ENCODE data around the gene PDIA6. TPM values are rescaled to one million over a fixed set of nuclear protein-coding genes. Genes with fewer than 3 reads are reported as not detected.

PDIA6 gene
- total and polyA plus RNA-seq, 2 donors (not counting 1 experiment from before 2014, with no cell fraction given): 23.8 to 53.8 TPM

- Histone ChIP-seq H4K20me1 (ENCODE audit: control insufficient read depth, insufficient read depth, low read length, poor library complexity, severe bottlenecking) (peaks cover 14% of the 10 kb centered on the region), H3K9ac (ENCODE audit: low read length) (no peak overlapping the region), H2AFZ (ENCODE audit: insufficient read depth, low read depth, low read length, poor library complexity, severe bottlenecking) (no peak overlapping the region), H3K9me3 (ENCODE audit: control extremely low read depth in 1 of 3, control insufficient read depth in 2 of 3, insufficient read depth in 1 of 3, low read length in 2 of 3) (no peaks in the 10 kb centered on the region), H3K27ac (ENCODE audit: low read length in 2 of 2) (no peak overlapping the region), H3K36me3 (replicated peaks in 1 of 2; ENCODE audit: control extremely low read depth in 1 of 2, control insufficient read depth in 1 of 2, extremely low read depth in 1 of 2, insufficient read depth in 2 of 2, low read length in 1 of 2) (peaks cover 11 to 92% of the 10 kb centered on the region in 2 experiments), H3K4me3 (ENCODE audit: control extremely low read depth in 1 of 5, extremely low read depth in 1 of 5, insufficient read depth in 1 of 5, low read depth in 2 of 5, low read length in 4 of 5) (no peak overlapping the region), H3K4me1 (ENCODE audit: control insufficient read depth in 2 of 2, insufficient read depth in 2 of 2, low read length in 2 of 2) (no peaks in the 10 kb centered on the region), H3K4me2 (replicated peaks; ENCODE audit: low read depth, low read length, poor library complexity, severe bottlenecking) (no peak overlapping the region), H3K27me3 (replicated peaks in 1 of 4; ENCODE audit: control extremely low read depth in 1 of 4, control insufficient read depth in 3 of 4, insufficient read depth in 4 of 4, low read length in 3 of 4) (no peaks in the 10 kb centered on the region), H3K79me2 (ENCODE audit: control insufficient read depth, insufficient read depth, low read length) (peaks cover 2% of the 10 kb centered on the region)
- H3K27me3 Mint-ChIP-seq: no peaks in the 10 kb centered on the region
- ATAC-seq (ENCODE audit: low read depth) (no peak), DNase-seq (no peak)
- CTCF ChIA-PET: interaction anchor here (1.1 to 1.3 kb wide), 3 partner anchors 43 to 66 kb away, joined by 3 to 4 read pairs (median 3); no protein-coding TSS in a partner anchor
- intact Hi-C loops (cut with micrococcal nuclease): no loop called here
- POLR2A ChIA-PET: no interaction called here
- H3K4me3 Mint-ChIP-seq: no peak overlapping the region
- H3K4me1 Mint-ChIP-seq: peaks cover 7% of the 10 kb centered on the region
- WGBS (ENCODE audit: insufficient coverage): 92% methylated on average over 3 of the region's 8 CpGs
- TF ChIP-seq EZH2 (IDR thresholded peaks at IDR 0.05; ENCODE audit: borderline replicate concordance, insufficient read depth, low read depth, low read length, poor library complexity, severe bottlenecking): no peak
- TF ChIP-seq CTCF (IDR thresholded peaks at IDR 0.05): no peak
- H3K27ac Mint-ChIP-seq: no peak overlapping the region
- H3K9me3 Mint-ChIP-seq (ENCODE audit: insufficient read depth): no peaks in the 10 kb centered on the region
Measured at GRCh38 chr2:10788855-10789254, 23.7 kb downstream of the PDIA6 start.

DNA sequence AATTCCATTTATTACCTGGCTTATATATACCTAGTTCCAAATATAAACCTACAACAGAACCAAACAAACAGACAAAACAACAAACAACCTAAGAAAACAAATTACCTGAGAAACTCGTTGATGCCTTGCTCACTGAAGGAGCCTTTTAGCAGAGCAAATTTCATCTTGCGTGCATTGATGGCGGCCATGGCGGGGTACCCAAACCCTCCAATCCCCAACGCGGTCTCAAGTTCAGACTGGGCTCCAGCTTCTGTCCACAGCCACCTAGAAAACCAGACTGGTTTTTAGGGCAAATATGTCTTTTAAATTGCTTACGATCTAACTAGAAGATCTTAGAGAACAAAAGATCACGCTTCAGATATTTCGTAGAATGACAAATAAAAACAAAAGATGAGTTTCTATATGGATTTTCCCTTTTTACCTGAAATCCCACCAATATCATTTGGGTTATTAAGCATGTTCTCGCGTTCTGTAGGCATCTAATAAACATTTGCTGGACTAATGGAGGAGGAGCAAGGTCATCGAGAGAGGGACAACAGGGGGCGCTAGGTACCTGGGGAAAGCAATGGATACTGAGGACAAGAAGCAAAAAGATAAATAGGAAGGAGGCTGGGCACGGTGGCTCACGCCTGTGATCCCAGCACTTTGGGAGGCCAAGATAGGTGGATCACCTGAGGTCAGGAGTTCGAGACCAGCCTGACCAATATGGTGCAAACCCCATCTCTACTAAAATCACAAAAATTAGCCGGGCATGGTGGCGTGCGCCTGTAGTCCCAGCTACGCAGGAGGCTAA is 25.2 kb downstream of the PDIA6 start:
- CTCF ChIA-PET: no interaction called here
- Mint-ChIP-seq H3K9me3 (ENCODE audit: insufficient read depth) (no peaks in the 10 kb centered on the region), H3K4me1 (peaks cover 5% of the 10 kb centered on the region), H3K27ac (no peak overlapping the region), H3K27me3 (no peaks in the 10 kb centered on the region), H3K4me3 (no peak overlapping the region)
- WGBS (ENCODE audit: insufficient coverage): 97% methylated on average over 5 of the region's 20 CpGs
- Histone ChIP-seq H3K27me3 (replicated peaks in 1 of 4; ENCODE audit: control extremely low read depth in 1 of 4, control insufficient read depth in 3 of 4, insufficient read depth in 4 of 4, low read length in 3 of 4) (no peaks in the 10 kb centered on the region), H3K9me3 (ENCODE audit: control extremely low read depth in 1 of 3, control insufficient read depth in 2 of 3, insufficient read depth in 1 of 3, low read length in 2 of 3) (no peaks in the 10 kb centered on the region), H4K20me1 (ENCODE audit: control insufficient read depth, insufficient read depth, low read length, poor library complexity, severe bottlenecking) (peaks cover 9% of the 10 kb centered on the region), H3K4me3 (ENCODE audit: control extremely low read depth in 1 of 5, extremely low read depth in 1 of 5, insufficient read depth in 1 of 5, low read depth in 2 of 5, low read length in 4 of 5) (no peak overlapping the region), H2AFZ (ENCODE audit: insufficient read depth, low read depth, low read length, poor library complexity, severe bottlenecking) (no peak overlapping the region), H3K4me1 (ENCODE audit: control insufficient read depth in 2 of 2, insufficient read depth in 2 of 2, low read length in 2 of 2) (no peaks in the 10 kb centered on the region), H3K9ac (ENCODE audit: low read length) (no peak overlapping the region), H3K79me2 (ENCODE audit: control insufficient read depth, insufficient read depth, low read length) (no peaks in the 10 kb centered on the region), H3K36me3 (replicated peaks in 1 of 2; ENCODE audit: control extremely low read depth in 1 of 2, control insufficient read depth in 1 of 2, extremely low read depth in 1 of 2, insufficient read depth in 2 of 2, low read length in 1 of 2) (peaks cover 13 to 89% of the 10 kb centered on the region in 2 experiments), H3K4me2 (replicated peaks; ENCODE audit: low read depth, low read length, poor library complexity, severe bottlenecking) (no peak overlapping the region), H3K27ac (ENCODE audit: low read length in 2 of 2) (no peak overlapping the region)
- POLR2A ChIA-PET: no interaction called here
- TF ChIP-seq CTCF (IDR thresholded peaks at IDR 0.05) (peak; percentile 34), EZH2 (IDR thresholded peaks at IDR 0.05; ENCODE audit: borderline replicate concordance, insufficient read depth, low read depth, low read length, poor library complexity, severe bottlenecking) (no peak)
- ATAC-seq (ENCODE audit: low read depth): no peak
- peak; percentile 44 for DNase-seq
- intact Hi-C loops (cut with micrococcal nuclease): no loop called here

Data from B cell (primary cell).